GM18861 (cell line): ENCODE results near the gene NCKAP5.

Experiments used
- ATAC-seq: cut with Tn5 transposase; IDR thresholded peaks from one replicate; pipeline ENCODE4 v1.9.1; 2021; ENCODE audit not compliant: unreplicated experiment

Gene NCKAP5

GRCh38 chr2:133568172-133568571 lies at the start of gene NCKAP5:
Gene NCKAP5, minus strand, starts transcription at chr2:133568463. Its CDS starts 50,937 bp downstream, at chr2:133517526.
- ATAC-seq = no peak

DNA sequence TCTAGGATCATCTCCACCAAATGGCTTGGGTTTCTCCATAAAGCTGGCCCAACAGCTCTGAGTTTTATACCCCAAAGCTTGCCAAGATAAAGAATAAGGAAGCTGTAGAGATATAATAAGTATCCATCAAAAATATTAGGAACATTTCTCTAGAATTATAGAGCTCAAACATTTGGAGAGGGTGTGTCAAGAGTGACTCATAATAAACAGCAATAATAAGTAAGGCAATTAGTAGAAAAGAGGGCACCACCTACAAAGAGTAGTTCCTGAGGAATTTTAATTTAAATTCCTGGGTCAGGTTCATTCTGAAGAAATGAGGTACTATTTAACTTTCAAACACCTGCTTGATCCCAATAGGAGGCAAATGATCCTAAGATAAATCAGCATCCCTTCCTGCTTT lies 41.4 kb upstream of the NCKAP5 start:
- no peak for ATAC-seq

DNA sequence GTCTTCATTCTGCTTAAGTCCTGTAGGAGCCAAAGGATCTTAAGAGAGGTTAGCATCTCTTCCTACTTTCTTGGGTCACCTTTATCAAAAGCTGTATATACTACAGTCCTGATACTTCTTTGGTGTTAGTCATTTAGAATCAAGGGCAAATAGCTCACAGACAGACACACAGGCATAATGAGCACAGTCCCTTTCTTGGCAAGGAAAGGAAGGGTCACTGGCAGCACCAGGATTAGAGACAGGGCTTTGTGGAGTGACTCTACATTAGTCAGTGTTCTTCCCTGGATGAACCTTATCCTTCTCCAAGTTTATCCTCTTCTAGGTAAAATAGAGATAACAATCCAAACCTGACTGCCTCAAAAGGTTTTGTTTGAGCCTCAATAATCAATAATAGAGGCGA lies 40.0 kb upstream of the NCKAP5 start:
- ATAC-seq = no peak

DNA sequence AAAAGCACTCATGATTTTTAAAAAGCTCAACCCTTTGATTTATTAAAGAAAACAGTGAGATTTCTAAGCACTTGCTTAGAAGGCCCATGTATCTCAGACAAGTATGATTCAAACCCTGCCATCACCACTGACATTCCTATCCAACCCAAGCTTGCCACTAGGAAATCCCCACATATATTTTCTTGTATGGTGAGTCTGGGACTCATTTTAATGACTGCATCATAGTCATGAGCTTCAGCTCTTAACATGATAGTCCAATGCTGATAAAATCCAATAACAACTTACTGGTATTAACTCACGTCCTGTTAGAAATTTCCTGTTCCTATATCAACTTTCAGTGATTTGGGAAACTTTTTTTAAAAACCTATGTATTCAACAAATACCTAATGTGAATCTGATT lies 39.4 kb upstream of the NCKAP5 start:
- ATAC-seq = no peak

- ATAC-seq = no peak
Measured at GRCh38 chr2:133606616-133607015, 38.4 kb upstream of the NCKAP5 start.

- ATAC-seq = no peak
Measured at GRCh38 chr2:133605766-133606137, 37.5 kb upstream of the NCKAP5 start.

- no peak for ATAC-seq
Measured at GRCh38 chr2:133605011-133605765, 36.9 kb upstream of the NCKAP5 start.

DNA sequence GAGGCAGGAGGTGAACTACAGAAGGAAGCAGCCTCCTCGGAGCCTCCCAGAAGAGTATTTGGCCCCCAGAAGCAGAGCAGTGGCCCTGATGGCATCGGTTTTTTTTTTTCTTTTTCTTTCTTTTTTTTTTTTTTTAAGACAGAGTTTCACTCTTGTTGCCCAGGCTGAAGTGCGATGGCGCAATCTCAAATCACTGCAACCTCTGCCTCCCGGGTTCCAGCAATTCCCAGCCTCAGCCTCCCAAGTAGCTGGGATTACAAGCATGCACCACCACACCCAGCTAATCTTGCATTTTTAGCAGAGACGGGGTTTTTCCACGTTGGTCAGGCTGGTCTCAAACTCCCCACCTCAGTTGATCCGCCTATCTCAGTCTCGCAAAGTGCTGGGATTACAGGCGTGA lies 34.8 kb upstream of the NCKAP5 start:
- no peak for ATAC-seq

DNA sequence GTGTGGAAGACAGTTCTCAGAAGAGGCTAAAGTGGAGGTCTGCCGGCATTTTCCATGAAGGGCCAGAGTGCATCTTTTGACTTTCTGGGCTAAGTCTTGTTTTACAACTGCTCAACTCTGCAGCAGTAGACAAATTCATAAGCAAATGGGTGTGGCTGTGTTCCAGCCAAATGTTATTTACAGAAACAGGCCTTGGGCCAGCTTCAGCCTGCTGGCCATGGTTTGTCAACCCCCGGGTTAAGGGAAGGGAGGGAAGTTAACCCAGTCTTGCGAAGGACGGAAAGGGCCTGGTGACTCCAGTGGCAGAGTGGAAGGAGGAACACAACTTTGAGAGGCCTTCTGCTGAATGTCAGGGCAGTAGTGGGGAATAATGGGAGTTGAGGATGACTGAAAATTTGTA lies 34.3 kb upstream of the NCKAP5 start:
- no peak for ATAC-seq

- no peak for ATAC-seq
Measured at GRCh38 chr2:133600266-133600928, 32.1 kb upstream of the NCKAP5 start.

GRCh38 chr2:133599811-133600210 lies 31.5 kb upstream of the NCKAP5 start:
- ATAC-seq = no peak

- no peak for ATAC-seq
Measured at GRCh38 chr2:133599211-133599803, 31.0 kb upstream of the NCKAP5 start.

- ATAC-seq = no peak
Measured at GRCh38 chr2:133598769-133599168, 30.5 kb upstream of the NCKAP5 start.

GRCh38 chr2:133596701-133597393 lies 28.6 kb upstream of the NCKAP5 start:
- no peak for ATAC-seq

DNA sequence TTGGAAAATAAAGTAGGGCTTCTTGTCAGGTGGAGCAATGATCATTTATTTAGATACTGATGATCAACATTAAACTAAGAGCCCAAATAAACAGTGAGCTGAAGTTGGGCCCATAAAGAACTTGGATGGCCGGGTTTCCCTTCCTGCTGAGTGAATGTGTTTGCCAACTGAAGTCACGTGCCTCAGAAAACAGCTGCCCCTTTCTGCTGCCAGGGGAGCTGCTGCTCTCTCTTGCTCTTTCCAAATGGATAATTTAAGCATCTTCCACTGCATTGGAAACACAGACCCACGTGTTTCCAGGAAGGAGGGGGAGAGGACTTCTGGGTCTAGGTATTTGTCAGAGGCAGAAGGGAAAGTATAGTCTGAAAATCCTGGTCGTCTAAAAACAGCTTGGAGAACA lies 22.9 kb upstream of the NCKAP5 start:
- ATAC-seq = no peak

DNA sequence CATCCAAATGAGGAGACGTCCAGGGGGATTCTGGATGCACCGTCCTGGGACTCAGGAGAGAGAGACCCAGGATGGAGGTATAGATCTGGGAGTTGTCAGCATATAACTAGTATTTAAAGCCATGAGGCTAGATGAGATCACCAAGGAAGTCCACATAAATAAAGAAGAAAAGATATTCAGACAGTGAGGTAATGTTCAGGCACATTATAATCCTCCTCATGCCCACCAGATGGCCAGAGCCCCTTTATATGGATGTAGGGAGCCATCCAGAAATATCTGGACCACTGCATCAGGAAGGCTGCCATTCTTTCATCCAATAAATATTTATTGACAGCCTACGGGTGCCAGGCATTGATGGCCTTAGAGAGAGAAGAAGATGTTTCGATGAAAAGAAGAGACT lies 21.2 kb upstream of the NCKAP5 start:
- no peak for ATAC-seq

DNA sequence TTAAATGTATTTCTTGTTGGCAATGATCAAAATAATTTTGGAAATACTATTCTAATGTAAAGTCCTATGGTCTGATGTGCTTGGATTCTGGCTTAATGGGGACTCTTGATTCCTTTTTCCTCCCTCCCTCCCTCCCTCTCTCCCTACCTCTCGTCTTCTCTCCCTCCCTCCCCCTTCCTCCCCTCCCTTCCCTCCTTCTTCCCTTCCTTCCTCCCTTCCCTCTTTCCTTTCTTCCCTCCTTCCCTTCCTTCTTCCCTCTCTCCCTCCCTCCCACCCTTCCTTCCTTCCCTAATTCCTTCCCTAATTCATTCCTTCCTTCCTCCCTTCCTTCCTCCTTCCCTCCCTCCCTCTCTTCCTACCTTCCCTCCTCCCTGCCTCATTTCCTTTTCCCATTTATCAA lies 19.9 kb upstream of the NCKAP5 start:
- no peak for ATAC-seq

GRCh38 chr2:133586978-133587377 lies 18.7 kb upstream of the NCKAP5 start:
- no peak for ATAC-seq

GRCh38 chr2:133581010-133581760 lies 12.9 kb upstream of the NCKAP5 start:
- no peak for ATAC-seq

DNA sequence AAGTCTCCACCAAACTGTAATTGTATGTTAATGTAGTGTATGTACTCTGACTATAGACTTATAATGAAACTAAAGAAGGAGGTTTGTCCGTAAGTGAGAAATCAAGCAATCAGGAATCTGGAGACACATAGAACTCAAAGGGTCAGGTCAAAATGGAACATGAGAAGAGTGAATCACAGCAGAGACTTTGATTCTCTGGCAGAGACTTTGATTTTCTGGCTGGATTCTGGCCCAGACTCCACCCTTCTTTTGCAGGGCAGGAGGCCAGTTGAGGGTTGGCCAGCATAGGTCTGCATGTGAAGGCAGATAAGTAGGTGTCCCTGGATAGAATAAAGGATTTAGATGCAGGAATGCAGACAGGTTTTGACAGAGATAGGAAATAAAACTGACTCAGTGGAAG lies 11.0 kb upstream of the NCKAP5 start:
- ATAC-seq = no peak

DNA sequence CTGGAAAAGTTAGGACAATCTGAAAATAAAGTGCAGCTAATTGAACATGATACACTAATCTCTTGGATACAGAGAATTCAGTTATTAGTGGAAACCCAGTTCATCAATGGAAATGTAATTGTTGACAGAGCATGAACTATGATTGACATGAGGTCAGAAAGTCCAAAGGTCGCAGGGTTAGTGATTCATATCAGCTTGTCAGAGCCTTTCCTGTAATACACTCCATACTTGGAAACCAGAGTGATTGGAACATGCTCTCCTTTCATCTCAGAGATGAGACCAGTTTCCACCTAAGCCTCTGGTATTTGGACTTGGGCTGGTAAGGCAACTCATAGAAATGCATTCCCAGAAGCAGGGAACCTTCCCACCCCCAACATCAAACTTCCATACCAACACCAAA lies 8.5 kb upstream of the NCKAP5 start:
- ATAC-seq = peak; percentile 64
